H1 (cell line): ENCODE measurements around the gene FBXO46. TPM values are rescaled to one million over a fixed set of nuclear protein-coding genes. Genes with fewer than 3 reads are reported as not detected.

Experiments used
- CTCF ChIA-PET: fragments of 300-600 bp; sonication (Branson Sonifier 250); formaldehyde crosslinking; loops from one replicate; lab custom pipeline; 2021; ENCODE audit not compliant: partially characterized antibody; lab: Charles Lee
- POLR2A ChIA-PET: fragments of 300-600 bp; sonication (Branson Sonifier 250); formaldehyde crosslinking; loops from one replicate; lab custom pipeline; 2021; ENCODE audit warnings: inconsistent platforms; ENCODE audit not compliant: partially characterized antibody; lab: Charles Lee
- DNase-seq, 2 experiments: peaks; one replicate each; pipeline versions ENCODE4 v3.0.0 to v3.0.0-alpha.2; 2010 to 2022; ENCODE audit warnings: low spot score in 2 of 2, low read depth in 1 of 2, mixed read lengths in 1 of 2
- FAIRE-seq: peaks from 2 replicates; lab custom pipeline; 2011; peaks lifted over from hg19 to GRCh38; lab: Jason Lieb, UNC
- H2AFZ ChIP-seq: 2 replicates; pipeline ENCODE4 v1.8.1; 2012; ENCODE audit warnings: low read length, inconsistent platforms
- H2AK5ac ChIP-seq: 2 replicates; pipeline ENCODE4 v1.6.1; 2013; ENCODE audit warnings: low read depth, low read length
- H2BK120ac ChIP-seq: replicated peaks from 2 replicates; pipeline ENCODE3; 2013; ENCODE audit warnings: low read depth, low read length, inconsistent platforms
- H2BK12ac ChIP-seq: 2 replicates; pipeline ENCODE4 v1.6.1; 2013; ENCODE audit warnings: low read depth, low read length
- H2BK15ac ChIP-seq: 2 replicates; pipeline ENCODE4 v1.6.1; 2013; ENCODE audit warnings: low read length
- H2BK20ac ChIP-seq: 2 replicates; pipeline ENCODE4 v1.6.1; 2013; ENCODE audit warnings: low read length
- H2BK5ac ChIP-seq: 2 replicates; pipeline ENCODE4 v1.6.1; 2013; ENCODE audit warnings: low read depth, low read length
- H3K14ac ChIP-seq: 2 replicates; pipeline ENCODE4 v1.6.1; 2013; ENCODE audit warnings: inconsistent platforms; ENCODE audit not compliant: insufficient read length
- H3K18ac ChIP-seq: 2 replicates; pipeline ENCODE4 v1.6.1; 2013; ENCODE audit warnings: low read length; ENCODE audit errors: extremely low read depth
- H3K23ac ChIP-seq: 2 replicates; pipeline ENCODE4 v1.6.1; 2013; ENCODE audit warnings: inconsistent platforms; ENCODE audit not compliant: insufficient read length
- H3K23me2 ChIP-seq: 2 replicates; pipeline ENCODE4 v1.6.1; 2013; ENCODE audit warnings: low read depth, low read length
- H3K27ac ChIP-seq: 2 replicates; pipeline ENCODE4 v1.6.1; 2011; ENCODE audit warnings: low read depth, low read length, inconsistent platforms
- H3K27me3 ChIP-seq, 4 experiments: replicated peaks in 1 of 4; 1 replicate in 1 of 4; 2 replicates in 3 of 4; pipeline versions ENCODE4 v1.6.1 to v1.8.1; 2011 to 2013; ENCODE audit warnings: low read length in 3 of 4, mild to moderate bottlenecking in 3 of 4, inconsistent platforms in 2 of 4, mixed read lengths in 2 of 4, moderate library complexity in 1 of 4; ENCODE audit not compliant: control insufficient read depth in 3 of 4, insufficient read depth in 3 of 4; ENCODE audit errors: extremely low read depth in 1 of 4
- H3K36me3 ChIP-seq, 4 experiments: 2 replicates each; pipeline versions ENCODE4 v1.6.1 to v1.8.1; 2011 to 2013; ENCODE audit warnings: mild to moderate bottlenecking in 4 of 4, low read length in 3 of 4, moderate library complexity in 2 of 4, control low read depth in 1 of 4, inconsistent platforms in 1 of 4; ENCODE audit not compliant: insufficient read depth in 4 of 4, control insufficient read depth in 2 of 4
- H3K4ac ChIP-seq: replicated peaks from 2 replicates; pipeline ENCODE3; 2013; ENCODE audit warnings: low read length, low read depth, mixed read lengths, inconsistent platforms; ENCODE audit not compliant: insufficient read length
- H3K4me1 ChIP-seq, 4 experiments: replicated peaks in 1 of 4; 1 replicate in 1 of 4; 2 replicates in 3 of 4; pipeline versions ENCODE4 v1.6.1 to v1.8.1; 2011 to 2013; ENCODE audit warnings: low read length in 3 of 4, inconsistent platforms in 2 of 4, mixed read lengths in 1 of 4; ENCODE audit not compliant: insufficient read depth in 4 of 4, control insufficient read depth in 3 of 4
- H3K4me2 ChIP-seq, 2 experiments: 2 replicates each; pipeline versions ENCODE4 v1.6.1 to v1.8.1; 2011 to 2013; ENCODE audit warnings: low read depth in 2 of 2, low read length in 2 of 2, control low read depth in 1 of 2, inconsistent platforms in 1 of 2, mild to moderate bottlenecking in 1 of 2; ENCODE audit not compliant: insufficient read depth in 1 of 2
- H3K4me3 ChIP-seq, 4 experiments: fragments of 200-600, 300-600 bp in 1 of 4; sonication (generic), shearing (Covaris generic), sonication (Bioruptor Twin) in 1 of 4; 2 replicates each; pipeline versions ENCODE4 v1.5.1 to v1.8.1; 2011 to 2016; ENCODE audit warnings: low read length in 4 of 4, low read depth in 3 of 4, control low read depth in 2 of 4, inconsistent platforms in 2 of 4, mild to moderate bottlenecking in 2 of 4, mixed read lengths in 1 of 4, moderate library complexity in 1 of 4; ENCODE audit not compliant: insufficient read depth in 2 of 4; ENCODE audit errors: extremely low read depth in 1 of 4
- H3K56ac ChIP-seq: replicated peaks from 2 replicates; pipeline ENCODE3; 2013; ENCODE audit warnings: low read depth, mild to moderate bottlenecking, mixed read lengths, low read length, inconsistent platforms; ENCODE audit not compliant: insufficient read length
- H3K79me1 ChIP-seq: 2 replicates; pipeline ENCODE4 v1.6.1; 2013; ENCODE audit warnings: low read depth, low read length, control low read depth
- H3K79me2 ChIP-seq, 2 experiments: 2 replicates each; pipeline versions ENCODE4 v1.6.1 to v1.8.1; 2012 to 2013; ENCODE audit warnings: low read length in 2 of 2, mild to moderate bottlenecking in 2 of 2, inconsistent platforms in 1 of 2; ENCODE audit not compliant: insufficient read depth in 2 of 2, control insufficient read depth in 1 of 2
- H3K9ac ChIP-seq, 4 experiments: replicated peaks in 1 of 4; 1 replicate in 1 of 4; 2 replicates in 3 of 4; pipeline versions ENCODE4 v1.6.1 to v1.8.1; 2011 to 2013; ENCODE audit warnings: low read depth in 3 of 4, low read length in 3 of 4, control low read depth in 2 of 4, mild to moderate bottlenecking in 2 of 4, moderate library complexity in 2 of 4, inconsistent platforms in 1 of 4; ENCODE audit errors: extremely low read depth in 1 of 4
- H3K9me3 ChIP-seq, 2 experiments: 2 replicates each; pipeline versions ENCODE4 v1.6.1 to v1.8.1; 2012 to 2013; ENCODE audit warnings: mild to moderate bottlenecking in 2 of 2, moderate library complexity in 2 of 2, control low read depth in 1 of 2, inconsistent platforms in 1 of 2, low read depth in 1 of 2, low read length in 1 of 2, mixed read lengths in 1 of 2; ENCODE audit not compliant: insufficient read depth in 2 of 2
- H4K20me1 ChIP-seq, 2 experiments: replicated peaks in 1 of 2; 2 replicates each; pipeline versions ENCODE3 to v1.8.1; 2011 to 2013; ENCODE audit warnings: inconsistent platforms in 2 of 2, low read length in 2 of 2, mild to moderate bottlenecking in 1 of 2; ENCODE audit not compliant: insufficient read depth in 2 of 2, control insufficient read depth in 1 of 2
- H4K5ac ChIP-seq: 2 replicates; pipeline ENCODE4 v1.6.1; 2013; ENCODE audit warnings: low read length, low read depth, mixed read lengths, inconsistent platforms; ENCODE audit not compliant: insufficient read length
- H4K8ac ChIP-seq: 2 replicates; pipeline ENCODE4 v1.8.0; 2013; ENCODE audit warnings: mild to moderate bottlenecking, moderate library complexity, low read length, inconsistent platforms; ENCODE audit not compliant: insufficient read depth; ENCODE audit errors: extremely low read depth
- H4K91ac ChIP-seq: replicated peaks from 2 replicates; pipeline ENCODE3; 2013; ENCODE audit warnings: low read length, mixed read lengths, inconsistent platforms; ENCODE audit not compliant: insufficient read length
- JUN ChIP-seq: IDR thresholded peaks from 2 replicates; pipeline ENCODE4 v1.6.1; 2011; ENCODE audit warnings: low read depth, mild to moderate bottlenecking, improper control_type of control experiment, low read length
- KDM1A ChIP-seq: fragments of 200-600, 300-600 bp; sonication (generic); IDR thresholded peaks from 2 replicates; pipeline ENCODE4 v1.7.1; 2016; ENCODE audit warnings: mild to moderate bottlenecking, low read length, borderline replicate concordance
- USF2 ChIP-seq: IDR thresholded peaks from 2 replicates; pipeline ENCODE4 v1.6.1; 2011; ENCODE audit warnings: low read length, improper control_type of control experiment
- WGBS, 2 experiments: shearing (Covaris generic) in 1 of 2; methylation state at CpG; one replicate each; pipeline versions ENCODE4 v1.1.6 to v1.1.7; 2013 to 2015; ENCODE audit warnings: low lambda C conversion rate in 2 of 2, mixed read lengths in 2 of 2, inconsistent platforms in 1 of 2, low coverage in 1 of 2, missing lambda C conversion rate in 1 of 2; ENCODE audit not compliant: insufficient replicate concordance in 2 of 2, insufficient coverage in 1 of 2, insufficient read length in 1 of 2; ENCODE audit errors: extremely low coverage in 1 of 2, missing lambda C conversion rate in 1 of 2; 5-methylcytosine and 5-hydroxymethylcytosine counted together
- polyA plus RNA-seq, 7 experiments: library from polyadenylated mRNA; depleted of rRNA in 3 of 7; stranded (reverse) in 5 of 7; unstranded in 2 of 7; fragments of >200 nt in 5 of 7; fragments of 200-250 nt in 2 of 7; gene quantifications; 1 replicate in 5 of 7; 2 replicates in 1 of 7; 4 replicates in 1 of 7; pipeline versions ENCODE4 v1.2.1 to v1.2.3, GENCODE V29; 2011 to 2013; ENCODE audit warnings: missing spikeins in 2 of 7, mixed read lengths in 2 of 7
- total RNA-seq: library from RNA; stranded (reverse); fragmentation: NEBNext Ultra II Directional; extraction: Animal tissue kit (Norgen Biotek cat#: 25700); gene quantifications from 2 replicates; pipeline ENCODE4 v1.2.1, GENCODE V29; 2021

FBXO46 gene
- total and polyA plus RNA-seq, 2 of the 8 experiments (the other 6 are each of a cell fraction or from before 2014, with no cell fraction given), result 11.2 to 38.9 TPM

- peak overlapping the region; percentile 73 to 89 (median 84) for H3K4me3 ChIP-seq
- H3K9me3 ChIP-seq, result no peaks in the 10 kb centered on the region
- no peaks in the 10 kb centered on the region for H3K27me3 ChIP-seq
- H3K18ac ChIP-seq, result no peak overlapping the region; the same call in 1 of the 2 replicates
- H3K14ac ChIP-seq, result no peak overlapping the region
- POLR2A ChIA-PET, result interaction anchor here (0.5 to 4.8 kb wide), 18 partner anchors 9 to 364 kb away, joined by 3 to 74 read pairs (median 6); partner anchors contain the start of genes FBXO46, SIX5 and VASP
- H4K20me1 ChIP-seq, result peaks cover 0 to 8% of the 10 kb centered on the region in 2 experiments
- H2BK12ac ChIP-seq, result no peak overlapping the region
- H3K36me3 ChIP-seq, result peaks cover 8 to 30% (median 15%) of the 10 kb centered on the region in 4 experiments
- H3K79me2 ChIP-seq, result peaks cover 0 to 25% of the 10 kb centered on the region in 2 experiments; a peak in 3 of 4 replicates
- H3K23ac ChIP-seq, result no peak overlapping the region
- no peak overlapping the region for H2AK5ac ChIP-seq
- CTCF ChIA-PET, result interaction anchor here (0.6 to 9.0 kb wide), 25 partner anchors 10 to 360 kb away, joined by 3 to 98 read pairs (median 4); no protein-coding TSS in a partner anchor
- H2AFZ ChIP-seq, result peak overlapping the region; percentile 45; the same call in 1 of the 2 replicates
- peak overlapping the region; percentile 11 for H3K4ac ChIP-seq
- no peak overlapping the region for H4K91ac ChIP-seq
- H4K8ac ChIP-seq, result peak overlapping the region; percentile 30; the same call in 1 of the 2 replicates
- peak overlapping the region; percentile 63 to 82 for H3K4me2 ChIP-seq
- no peak overlapping the region for H3K56ac ChIP-seq
- peak overlapping the region; percentile 73; the same call in 1 of the 2 replicates for H2BK5ac ChIP-seq
- no peak overlapping the region for H4K5ac ChIP-seq
- no peak overlapping the region for H2BK15ac ChIP-seq
- FAIRE-seq, result no peak
- no peak overlapping the region; the same call in 1 of the 2 replicates for H2BK20ac ChIP-seq
- H2BK120ac ChIP-seq, result no peak overlapping the region
- H3K9ac ChIP-seq, result peak overlapping the region in 3 of 4 experiments; percentile 70 to 82 (median 73); a peak in 6 of 7 replicates
- DNase-seq, result peak in 1 of 2 experiments; percentile 94
- H3K79me1 ChIP-seq, result no peaks in the 10 kb centered on the region; the same call in 1 of the 2 replicates
- H3K27ac ChIP-seq, result peak overlapping the region; percentile 71
- 4% methylated on average over 22 of the region's 22 CpGs; no CpG with 5 or more reads in 1 of the 2 experiments for WGBS, 2 experiments
- no peaks in the 10 kb centered on the region; a peak in 1 of 7 replicates for H3K4me1 ChIP-seq
- peaks cover 3% of the 10 kb centered on the region; the same call in 1 of the 2 replicates for H3K23me2 ChIP-seq
- TF ChIP-seq JUN (no peak), KDM1A (no peak), USF2 (no peak)
Measured at GRCh38 chr19:45693106-45693788, 37.4 kb downstream of the FBXO46 start.
